CD4-positive, alpha-beta T cell treated with Interferon alpha-2 for 1 hour (primary cell): Measurements from ENCODE around the gene MYO1B.

Experiments
- DNase-seq, 2 donors: peaks; one replicate each; pipeline ENCODE4 v3.0.0-alpha.2; 2020 to 2022

The MYO1B gene

DNA sequence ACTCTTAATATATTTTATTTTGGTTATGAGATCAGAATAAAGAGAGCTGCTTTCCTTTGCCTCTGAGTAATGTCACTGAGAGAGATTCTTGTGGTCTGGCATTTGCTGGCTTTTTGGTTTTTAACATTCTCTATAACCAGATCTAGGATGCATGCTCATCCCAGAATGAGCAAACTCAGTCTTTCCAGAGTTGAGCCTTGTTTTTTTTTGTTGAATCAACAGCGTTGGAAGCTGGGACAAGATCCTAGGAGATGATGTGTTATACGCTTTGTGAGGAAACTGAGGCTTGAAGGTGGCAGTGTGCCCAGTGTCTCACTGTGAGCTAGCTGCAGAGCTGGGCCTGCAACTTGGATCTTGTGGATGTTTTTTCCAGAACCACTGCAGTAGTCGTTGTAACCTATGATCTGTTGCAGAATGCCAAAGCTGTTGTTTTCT is 19.5 kb downstream of the MYO1B start:
- DNase-seq, result no peak

DNA sequence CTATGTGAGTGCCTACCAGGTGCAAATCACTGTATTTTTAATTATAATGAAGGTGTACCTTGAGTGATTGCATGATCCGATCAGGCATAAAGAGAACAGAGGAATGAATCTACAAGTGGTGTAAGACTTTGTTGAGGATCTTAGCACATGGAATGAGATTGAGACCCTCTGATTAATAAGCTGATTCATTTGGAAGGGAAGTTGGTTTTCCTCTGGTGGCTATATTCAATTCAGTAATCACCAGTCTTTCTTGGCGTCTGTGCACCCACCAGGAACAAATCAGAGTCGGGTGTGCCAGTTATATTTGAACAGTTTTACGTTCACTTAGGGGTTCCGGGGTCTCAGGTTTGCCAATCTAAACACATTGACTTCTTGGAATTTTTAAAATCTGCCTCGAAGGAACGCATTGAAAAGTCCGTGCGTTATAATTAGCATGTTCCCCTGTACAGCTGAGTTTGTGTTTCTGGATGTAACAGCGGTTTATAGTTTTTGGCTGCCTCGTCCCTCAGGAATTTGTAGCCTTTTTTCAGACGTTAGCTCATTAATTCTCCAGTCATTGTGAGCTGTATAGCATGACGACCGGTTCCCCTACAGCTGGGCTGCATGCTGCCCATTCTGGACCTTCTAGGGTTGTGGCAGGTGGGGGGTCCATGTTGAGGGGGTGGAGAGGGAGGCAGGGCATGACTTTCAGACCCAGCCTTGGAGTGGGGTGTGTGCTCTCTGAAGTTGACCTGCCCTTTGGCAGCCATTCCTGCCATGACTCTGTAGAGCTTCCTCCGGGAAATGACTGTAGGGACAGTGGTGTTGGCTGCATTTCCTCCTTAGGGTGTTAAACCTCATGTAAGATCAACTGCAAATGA is 20.3 kb downstream of the MYO1B start:
- DNase-seq, result no peak

DNA sequence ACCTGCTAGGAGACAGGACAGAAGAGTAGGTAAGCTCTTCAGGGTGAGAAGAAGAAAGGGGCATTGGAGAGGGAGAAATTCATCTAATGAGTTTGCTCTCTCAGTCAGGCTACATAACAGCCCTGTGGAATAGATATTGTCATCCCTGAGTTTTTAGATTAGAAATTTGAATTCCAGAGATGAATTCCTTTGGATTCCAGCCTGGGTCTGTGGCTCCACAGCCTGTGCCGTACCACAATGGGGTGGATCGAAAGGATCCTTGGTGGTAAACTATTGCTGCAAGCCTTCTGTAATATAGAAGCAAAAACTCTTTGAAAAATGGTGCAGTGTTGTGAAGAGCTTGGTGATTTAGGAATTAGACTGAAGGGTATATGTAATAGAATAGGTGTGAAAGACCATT is 21.0 kb downstream of the MYO1B start:
- no peak for DNase-seq

- no peak for DNase-seq
These were observed 23.4 kb downstream of the MYO1B start for GRCh38 chr2:191268596-191268995.

GRCh38 chr2:191270306-191271161 is 25.3 kb downstream of the MYO1B start:
- DNase-seq, result no peak

- no peak for DNase-seq
These were observed 26.9 kb downstream of the MYO1B start for GRCh38 chr2:191272064-191272463.

- DNase-seq, result no peak
These were observed 29.2 kb downstream of the MYO1B start for GRCh38 chr2:191274413-191274815.

- DNase-seq, result no peak
These were observed 31.7 kb downstream of the MYO1B start for GRCh38 chr2:191276792-191277465.

DNA sequence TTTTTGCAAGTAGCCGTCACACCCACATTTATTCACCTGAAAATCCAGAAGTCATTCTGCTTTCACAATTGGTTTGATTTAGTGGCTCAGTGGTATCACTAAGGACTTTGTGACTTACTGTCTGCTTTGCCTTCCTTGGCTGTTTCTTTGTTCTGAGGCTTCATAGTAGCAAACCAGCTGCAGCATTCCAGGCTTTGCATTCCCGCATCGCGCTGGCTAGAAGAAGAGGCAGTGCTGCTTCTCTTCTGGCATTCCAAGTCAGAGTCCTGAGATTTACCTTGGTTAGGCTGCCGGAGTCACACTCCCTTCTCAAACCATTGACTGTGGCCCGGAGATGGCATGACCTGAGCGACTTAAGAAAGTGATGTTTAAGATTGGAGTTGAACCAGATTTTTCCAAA is 35.1 kb downstream of the MYO1B start:
- no peak for DNase-seq

DNA sequence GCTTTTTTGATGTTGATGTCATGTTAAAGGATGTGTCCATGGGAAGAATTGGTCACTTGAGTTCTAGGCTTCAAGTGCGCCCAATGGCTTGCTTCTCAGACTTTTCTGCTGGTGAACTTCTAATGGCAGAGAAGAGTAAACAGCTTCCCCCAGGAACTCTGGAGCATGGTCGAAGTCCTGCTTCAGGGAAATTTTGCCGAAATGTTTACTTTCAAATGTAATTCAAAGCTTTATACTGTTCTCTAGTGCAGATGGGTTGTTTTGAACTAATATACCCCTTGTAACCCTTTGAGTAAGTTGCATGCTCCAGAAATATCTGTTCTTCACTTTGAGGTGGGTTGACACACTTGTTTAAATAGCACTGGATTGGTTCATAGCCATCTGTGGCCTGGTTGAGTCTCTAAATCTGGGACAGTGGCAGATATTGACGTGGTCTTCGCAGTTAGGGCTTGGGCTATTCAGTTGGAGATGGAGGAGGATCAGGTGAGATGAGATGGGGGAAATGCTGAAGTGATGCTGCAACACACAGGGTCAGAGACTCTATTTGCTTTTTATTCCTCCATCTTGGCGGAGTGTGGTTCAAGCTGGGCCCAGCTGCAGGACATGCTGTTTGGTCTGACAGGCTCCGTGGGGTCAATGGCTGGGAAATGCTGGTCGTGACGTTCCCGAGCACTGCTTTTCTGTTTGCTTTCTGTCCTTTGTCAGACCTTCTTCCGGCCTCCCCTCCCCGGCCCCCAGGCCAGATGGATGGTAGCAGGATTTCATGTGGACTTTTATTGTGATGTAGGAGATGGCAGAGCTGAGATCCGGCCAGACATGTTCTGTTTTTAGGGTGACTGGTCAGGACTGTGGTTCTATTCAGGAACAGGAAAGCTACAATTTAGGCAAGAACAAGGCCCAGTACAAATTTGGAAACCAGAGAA is 35.9 kb downstream of the MYO1B start:
- no peak for DNase-seq

DNA sequence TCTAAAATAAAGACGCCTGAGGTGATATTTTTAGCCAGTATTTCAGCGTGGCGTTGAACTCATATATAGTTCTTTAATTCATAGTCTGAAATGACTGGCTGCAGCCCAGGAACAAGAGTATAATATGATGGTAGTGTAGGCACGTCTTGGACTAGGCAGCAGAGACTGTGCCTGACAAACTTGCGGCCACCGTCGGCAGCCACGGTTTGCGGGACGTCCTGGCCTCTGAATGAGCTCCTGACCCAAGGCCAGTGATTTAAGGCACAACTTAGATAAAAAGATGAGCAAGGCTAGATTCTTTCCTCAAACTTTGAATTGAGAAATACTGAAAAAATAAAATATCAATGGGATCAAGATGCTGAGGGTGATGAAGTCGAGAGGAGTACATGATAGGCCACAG is 40.0 kb downstream of the MYO1B start:
- no peak for DNase-seq

DNA sequence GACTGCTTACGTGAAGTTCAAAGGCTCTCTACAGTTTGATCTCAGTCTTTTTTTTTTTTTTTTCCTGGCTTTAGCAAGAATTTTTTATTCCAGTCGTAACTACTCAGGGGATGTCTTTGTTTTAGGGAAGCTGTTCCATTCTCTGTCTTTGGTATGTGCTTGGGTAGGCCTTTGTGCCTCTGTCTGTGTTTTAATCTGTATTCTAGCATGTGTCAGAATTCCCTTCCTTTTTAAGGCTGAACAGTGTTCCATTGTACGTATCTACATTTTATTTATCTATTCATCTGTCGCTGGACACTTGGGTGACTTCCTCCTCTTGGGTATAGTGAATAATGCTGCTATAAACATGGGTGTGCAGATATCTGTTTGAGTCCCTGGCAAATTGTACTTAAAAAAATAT is 42.6 kb downstream of the MYO1B start:
- no peak for DNase-seq

DNA sequence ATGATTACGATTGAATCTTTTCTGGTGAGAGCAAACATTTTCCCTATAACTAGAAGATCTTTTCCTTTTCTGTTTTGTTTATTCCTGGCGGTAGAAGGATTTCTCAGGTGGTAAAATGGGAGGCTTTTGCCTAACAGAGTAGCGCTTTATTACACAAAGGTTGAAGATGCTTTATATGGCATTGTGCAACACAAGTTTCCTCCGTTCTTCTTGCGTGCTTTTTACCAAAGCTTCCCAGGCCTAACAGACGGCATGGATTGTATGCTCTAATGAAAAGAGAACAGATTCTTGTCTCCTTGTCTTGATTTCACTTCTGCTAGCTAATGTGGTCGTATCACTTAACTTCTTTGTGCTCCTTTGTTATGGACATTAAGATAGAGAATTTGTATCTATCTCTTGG is 43.8 kb downstream of the MYO1B start:
- DNase-seq, result no peak

DNA sequence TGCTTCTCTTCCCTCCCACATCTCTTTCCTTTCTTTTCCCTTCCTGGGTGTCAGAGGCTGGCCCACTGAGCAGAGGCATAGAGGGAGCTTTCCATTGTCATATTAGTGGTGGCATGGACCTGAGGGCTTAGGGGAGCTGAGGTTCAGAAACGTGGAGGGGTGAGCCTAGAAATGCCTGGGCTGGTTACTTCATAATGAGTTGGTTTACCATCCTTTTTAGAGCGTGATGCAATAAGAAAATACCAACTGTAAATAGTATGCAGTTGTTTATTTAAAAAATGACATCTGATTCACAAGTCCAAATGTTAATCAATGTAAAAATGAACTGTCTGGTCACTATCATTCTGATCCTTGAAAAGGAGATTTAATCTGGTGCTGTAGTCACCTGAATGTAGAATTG is 46.3 kb downstream of the MYO1B start:
- DNase-seq, result no peak

GRCh38 chr2:191292869-191293268 is 47.7 kb downstream of the MYO1B start:
- DNase-seq, result no peak

GRCh38 chr2:191295088-191295487 is 49.9 kb downstream of the MYO1B start:
- DNase-seq, result no peak

GRCh38 chr2:191296083-191297006 is 51.1 kb downstream of the MYO1B start:
- DNase-seq, result no peak

DNA sequence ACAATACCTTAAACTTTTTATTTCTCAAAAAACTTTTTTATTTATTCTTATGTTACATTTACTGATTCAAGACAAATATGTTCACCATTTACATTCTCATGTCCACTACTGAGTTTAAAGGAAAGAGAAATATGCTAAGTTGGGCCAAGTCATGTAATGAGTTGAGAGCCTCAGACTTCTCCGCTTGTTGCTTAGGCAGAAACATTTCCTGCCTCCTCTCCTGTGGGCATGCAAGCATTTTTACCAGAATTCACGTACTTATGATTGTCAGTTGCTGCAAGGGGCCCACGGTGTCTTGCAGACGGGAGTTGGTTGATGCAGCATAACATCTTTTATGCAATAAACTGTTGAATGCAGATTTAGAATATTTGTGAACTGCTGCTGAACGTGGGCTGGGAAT is 51.8 kb downstream of the MYO1B start:
- no peak for DNase-seq

DNA sequence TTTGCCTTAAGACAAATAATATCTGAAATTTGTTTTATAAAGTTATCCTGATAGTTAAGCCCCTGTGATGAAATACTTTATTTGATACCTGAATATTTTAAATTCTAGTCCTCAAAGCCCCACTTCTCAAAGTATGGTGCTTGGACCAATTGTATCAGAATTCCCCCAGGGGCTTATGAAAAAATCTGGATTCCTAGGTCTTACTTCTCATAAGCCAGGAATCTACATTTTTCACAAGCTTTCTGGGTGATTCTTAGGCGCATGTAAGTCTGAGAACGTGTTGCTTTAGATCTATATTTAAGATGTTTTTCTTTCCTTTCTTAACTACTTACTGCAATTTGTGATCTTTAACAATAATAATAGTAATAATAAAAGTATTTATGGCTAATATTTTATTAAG is 53.1 kb downstream of the MYO1B start:
- DNase-seq, result no peak

DNA sequence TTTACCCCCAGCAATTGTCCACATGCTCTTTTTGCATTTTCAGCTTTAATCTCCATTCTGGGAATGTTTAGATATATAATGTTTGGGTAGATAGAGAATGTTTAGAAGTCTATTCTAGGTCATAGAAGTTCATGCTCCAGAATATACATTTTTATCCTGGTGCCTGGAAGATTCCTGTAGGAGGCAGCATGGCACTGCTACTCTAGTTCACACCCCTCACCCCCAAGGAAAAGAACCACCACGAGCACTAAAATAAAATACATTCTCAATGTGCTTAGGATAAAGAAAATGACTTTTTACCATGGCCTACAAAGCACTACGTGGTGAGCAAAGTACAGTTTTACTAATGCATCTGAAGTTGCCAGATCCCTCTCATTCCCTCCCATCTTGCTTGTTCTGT is 53.8 kb downstream of the MYO1B start:
- DNase-seq, result no peak

DNA sequence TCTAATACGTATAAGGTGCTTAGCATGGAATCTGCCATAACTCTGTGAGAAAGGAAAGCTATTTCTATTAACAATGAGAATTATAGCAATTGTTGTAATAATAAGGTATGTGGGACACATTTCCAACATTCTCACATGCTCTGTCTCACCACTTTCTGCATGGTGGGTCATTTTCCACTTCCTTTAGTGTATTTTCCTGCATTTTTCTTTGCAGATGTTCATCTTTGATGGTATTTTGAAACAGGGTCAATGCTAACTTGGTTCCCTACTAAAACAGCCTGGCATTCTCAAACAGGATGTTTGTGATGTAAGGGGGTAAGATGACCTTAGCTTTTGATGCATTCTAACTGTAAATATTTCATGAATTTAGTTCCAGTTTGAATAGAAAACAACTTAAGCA is 54.7 kb downstream of the MYO1B start:
- DNase-seq, result no peak
